ENCODE results near the gene FLRT2.

FLRT2 gene

DNA sequence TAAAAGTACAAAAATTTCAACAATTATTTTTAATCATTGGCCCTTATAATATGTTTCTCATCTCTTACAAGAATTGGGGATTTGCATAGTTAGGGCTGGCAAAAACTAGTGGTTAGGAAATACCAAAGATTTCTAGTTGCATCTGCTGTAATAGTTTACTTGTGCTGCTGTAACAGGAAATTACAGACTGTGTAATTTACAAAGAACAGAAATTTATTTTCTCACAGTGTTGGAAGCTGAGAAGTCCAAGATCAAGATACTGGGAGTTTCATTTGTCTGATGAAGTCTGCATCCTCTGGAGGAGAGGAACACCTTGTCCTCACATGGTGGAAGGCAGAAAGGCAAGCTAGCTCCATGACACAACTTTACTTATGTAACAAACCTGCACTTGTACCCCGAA lies 157.0 kb downstream of the FLRT2 start:
- no peak for DNase-seq

DNA sequence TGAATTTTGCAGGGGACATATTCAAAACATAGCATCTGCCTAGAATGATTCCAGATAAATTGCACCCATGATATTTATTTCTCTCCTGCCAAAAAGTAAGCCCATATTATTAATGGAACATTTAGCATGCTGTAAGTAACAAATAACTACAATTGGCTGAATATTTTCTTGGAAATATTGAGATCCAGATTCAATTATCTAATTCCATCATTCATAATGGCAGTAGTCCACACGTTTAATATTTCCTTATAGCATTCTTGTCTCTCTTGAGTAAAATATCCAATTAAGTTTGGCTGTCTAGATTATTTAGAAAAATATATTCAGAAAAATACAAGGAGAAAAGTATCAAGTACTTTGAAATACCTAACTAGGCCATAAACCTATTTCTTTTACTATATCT lies 157.5 kb downstream of the FLRT2 start:
- no peak for DNase-seq

DNA sequence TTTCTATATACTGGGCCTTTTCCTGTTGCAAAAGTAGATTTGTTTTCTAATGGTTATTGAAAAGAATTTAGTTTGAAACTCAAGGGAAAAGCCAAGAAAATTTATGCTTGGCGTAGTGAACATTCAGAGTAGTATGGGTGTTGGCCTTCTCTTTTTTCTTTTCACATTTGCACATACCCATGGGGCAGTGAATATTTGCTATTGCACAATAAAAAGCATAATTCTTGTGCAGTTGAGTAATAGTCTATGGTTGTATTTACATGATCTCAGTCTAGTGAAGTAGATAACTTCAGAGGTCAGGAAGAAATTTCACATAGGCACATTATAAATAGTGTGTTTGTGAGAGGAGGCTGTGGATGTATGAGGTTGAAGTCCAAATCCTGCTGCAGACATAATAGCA lies 158.1 kb downstream of the FLRT2 start:
- DNase-seq, result no peak

DNA sequence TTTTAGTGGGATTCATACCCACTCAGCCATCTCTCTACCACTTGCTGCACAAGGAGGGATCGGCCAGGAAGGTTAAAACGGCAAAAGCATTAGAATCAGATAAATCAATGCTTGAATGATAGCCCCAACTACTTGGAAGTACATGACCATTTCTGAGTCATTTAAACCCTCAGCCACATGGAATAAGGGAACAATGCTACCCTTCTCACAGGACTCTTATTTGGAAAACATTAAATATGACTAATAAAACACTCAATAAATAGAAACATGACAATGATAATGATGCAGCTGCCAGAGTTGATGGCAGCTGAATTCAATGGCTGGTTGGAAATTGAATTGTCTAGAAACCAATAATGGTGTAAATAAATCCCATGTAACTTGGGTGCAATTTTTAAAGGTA lies 165.4 kb downstream of the FLRT2 start:
- DNase-seq, result no peak

DNA sequence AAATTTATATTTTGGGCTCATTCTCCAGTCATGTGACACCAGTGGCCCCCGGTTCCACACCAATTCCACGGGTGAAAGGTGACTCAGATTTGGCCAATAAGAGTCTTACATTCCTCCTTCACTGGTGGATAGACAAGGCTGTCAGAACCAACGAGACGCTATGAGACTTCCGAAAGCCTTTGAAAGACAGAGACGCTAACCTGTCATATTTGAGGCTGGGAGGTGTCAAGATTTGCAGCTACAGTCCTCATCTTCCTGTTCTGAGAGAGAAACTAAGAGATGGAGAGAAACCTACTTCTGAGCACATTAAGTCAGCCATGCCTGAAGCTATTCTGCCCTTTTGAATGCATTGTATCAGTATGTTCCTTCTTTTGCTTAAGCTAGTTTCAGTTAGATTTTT lies 171.2 kb downstream of the FLRT2 start:
- no peak for DNase-seq

DNA sequence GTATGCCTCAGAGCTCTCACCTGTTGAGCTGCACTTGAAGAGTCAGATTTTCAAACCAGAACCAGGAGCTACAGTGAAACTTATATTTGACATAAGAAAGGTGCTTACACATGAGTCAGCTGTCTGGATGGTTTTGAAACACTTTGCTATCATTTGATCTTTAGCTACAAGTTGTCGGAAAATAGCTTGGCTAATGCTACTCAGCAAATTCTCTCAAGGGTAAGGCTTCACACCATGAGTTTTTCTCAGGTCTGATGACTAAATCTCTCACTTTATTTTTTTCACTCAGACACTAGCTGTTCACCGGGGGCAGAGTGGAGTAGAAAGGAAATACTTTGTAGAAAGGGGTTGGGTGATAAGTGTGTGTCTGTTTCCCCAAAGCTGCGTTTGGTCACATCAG lies 171.8 kb downstream of the FLRT2 start:
- no peak for DNase-seq

DNA sequence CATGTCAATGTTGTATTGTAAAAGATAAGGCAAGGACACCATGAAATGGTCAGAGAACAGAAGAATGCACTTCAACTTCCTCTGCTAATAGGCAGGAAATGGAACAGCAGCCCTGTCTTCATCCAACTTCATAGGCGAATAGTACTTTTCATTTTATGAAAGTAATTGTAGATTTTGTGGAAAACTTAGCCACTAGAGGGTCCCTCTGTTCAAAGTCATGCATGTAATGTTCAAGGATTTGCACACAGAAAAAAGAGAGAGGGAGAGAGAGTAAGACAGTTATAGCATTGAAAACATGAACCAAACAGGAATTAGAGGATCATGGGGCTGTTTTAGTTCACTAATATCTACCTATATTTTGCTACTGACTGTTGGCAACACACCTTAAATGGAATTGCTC lies 172.2 kb downstream of the FLRT2 start:
- DNase-seq, result no peak

DNA sequence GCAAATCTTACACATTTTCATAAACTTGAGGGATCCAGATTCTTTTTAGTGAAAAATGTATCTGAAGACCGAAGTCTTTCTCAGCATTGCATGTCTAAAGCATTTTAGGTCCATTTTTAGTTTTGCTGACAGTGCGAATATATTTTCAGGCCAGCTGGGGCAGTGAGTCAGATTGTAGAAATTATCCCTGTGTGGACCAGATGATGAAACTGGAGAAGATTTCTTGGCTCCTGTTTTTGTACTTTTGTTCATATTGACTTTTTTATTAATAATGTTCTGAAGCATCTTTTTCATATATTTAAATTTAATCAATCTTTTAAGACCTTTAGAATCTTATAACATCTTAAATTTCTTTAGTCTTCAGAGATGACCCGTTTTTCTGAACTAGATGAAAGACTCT lies 173.1 kb downstream of the FLRT2 start:
- DNase-seq, result no peak

Data from activated CD4-positive, alpha-beta T cell treated with anti-CD3 and anti-CD28 coated beads, Interleukin-2, amount 50 U/mL, for 48 hours (primary cell).